Measurements from ENCODE around the gene SNW1. TPM values are rescaled to one million over a fixed set of nuclear protein-coding genes. Genes with fewer than 3 reads are reported as not detected.
A peak's percentile ranks its signal among the peaks of the same experiment; 100 is the strongest.
"Not testable (repeated sequence)": the region's sequence is repeated elsewhere in the genome, so short reads cannot be mapped to it uniquely, and the experiment has no call there.

SNW1 gene
- 10 to 100 TPM; 52.5 to 58.1 TPM for total RNA-seq
- long read RNA-seq, donor 1, transcript SNW1-201 (14 exons, 2,163 nt) = major isoform, 8 of 13 reads
- long read RNA-seq, donor 1, partial matches to known transcripts = 2 of 13 reads
- long read RNA-seq, donor 1, other reads (novel, unspliced or antisense) = 3 of 13 reads
- long read RNA-seq, donor 2, transcript SNW1-201 (14 exons, 2,163 nt) = major isoform, 38 of 72 reads
- long read RNA-seq, donor 2, partial matches to known transcripts = 29 of 72 reads
- long read RNA-seq, donor 2, other reads (novel, unspliced or antisense) = 4 of 72 reads

DNA sequence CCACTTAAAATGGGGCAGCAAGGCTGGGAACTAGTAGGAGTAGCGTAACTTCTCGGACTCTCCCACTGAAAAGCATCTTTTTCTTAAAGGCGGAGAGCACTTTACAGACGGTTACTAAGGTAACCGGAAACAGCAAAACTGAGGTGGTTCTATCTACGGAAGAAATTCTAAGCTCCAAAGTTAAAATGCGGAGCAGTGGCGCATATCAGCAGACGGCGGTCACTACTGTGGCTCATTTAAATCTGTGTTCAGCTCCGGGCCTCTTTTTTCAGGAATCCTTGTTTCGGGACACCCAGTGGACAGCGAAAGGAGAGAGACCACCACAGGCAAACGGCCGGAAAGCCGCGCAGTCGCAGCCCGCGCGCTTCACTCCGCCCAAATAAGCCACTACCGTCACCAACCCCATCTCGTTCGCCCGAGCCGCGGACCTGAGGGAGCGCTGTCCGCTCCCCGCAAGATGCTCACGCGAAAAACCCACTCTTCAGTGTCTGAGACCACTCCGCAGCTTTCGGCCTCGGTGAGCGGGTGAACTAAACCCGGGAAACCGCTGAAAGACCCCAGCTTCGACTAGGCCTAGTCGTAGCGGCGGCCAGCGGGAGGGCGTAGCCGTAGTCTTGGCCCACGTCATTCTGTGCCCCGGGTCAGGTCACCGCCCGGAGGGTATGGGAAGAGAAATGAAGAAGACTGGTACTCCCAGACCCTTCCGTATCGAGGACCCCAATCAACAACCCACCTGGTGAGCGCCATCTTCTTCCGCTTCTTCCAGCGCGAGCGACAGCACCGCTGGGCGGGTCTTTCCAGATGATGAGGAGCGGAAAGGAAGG is at the start of gene SNW1:
SNW1 (minus strand) TSS at position 776 of the 824 bp plus-strand sequence; CDS start at position 747, 29 bp downstream.
- peak; percentile 98 for DNase-seq (ENCODE audit: low spot score)
- intact Hi-C loops (cut with DNase I) = no loop called here

DNA sequence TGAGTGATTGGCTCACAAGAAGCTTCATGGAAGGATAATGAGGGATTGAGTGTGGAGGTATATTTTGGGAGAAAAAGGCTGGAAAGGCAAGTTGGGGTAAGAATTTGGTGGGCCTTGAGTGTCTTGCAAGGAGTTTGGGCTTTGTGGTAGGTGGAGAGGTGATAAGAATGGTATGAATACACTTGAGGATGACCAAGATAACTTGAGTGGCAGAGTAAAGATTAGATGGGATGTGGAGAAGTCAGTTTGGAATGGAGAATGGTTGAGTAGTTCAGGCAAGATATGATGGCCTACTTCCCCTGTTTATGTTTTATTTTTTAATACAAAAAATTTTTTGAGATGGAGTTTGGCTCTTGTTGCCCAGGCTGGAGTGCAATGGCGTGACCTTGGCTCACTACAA is 48.1 kb upstream of the SNW1 start:
- intact Hi-C loops (cut with DNase I) = no loop called here
- DNase-seq (ENCODE audit: low spot score) = no peak

DNA sequence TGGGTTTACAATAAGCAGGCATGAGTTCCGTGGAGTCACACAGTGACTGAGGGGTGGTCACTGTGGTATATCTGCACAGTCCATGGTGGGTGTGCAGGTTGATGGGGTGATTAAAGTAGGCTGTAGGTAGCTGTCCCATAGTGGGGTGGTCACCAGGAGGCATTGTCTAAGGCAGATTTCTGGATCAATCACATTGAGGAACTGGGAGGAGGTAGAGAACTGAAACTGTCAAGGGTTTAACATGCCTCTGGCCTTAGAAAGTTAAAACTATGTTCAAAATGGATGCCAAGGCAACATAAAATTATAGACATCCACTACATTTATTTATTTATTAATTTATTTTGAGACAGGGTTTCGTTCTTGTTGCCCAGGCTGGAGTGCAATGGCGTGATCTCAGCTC is 47.3 kb upstream of the SNW1 start:
- DNase-seq (ENCODE audit: low spot score) = no peak
- intact Hi-C loops (cut with DNase I) = no loop called here

DNA sequence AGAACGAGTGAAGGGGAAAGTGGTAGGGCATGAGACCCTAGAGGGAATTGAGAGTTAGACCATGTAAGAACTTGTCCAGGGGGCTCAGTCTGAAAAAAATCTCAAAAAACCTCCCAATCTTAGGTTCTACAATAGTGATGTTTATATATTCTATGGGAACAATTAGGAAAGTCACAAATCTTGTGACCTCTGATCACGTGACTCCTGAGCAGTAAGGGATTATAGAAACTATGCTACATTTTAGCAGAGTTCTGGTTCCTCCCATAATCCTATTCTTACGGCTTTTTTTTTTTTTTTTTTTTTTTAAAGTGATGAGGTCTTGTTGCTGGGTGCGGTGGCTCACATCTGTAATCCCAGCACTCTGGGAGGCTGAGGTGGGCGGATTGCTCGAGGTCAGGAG is 44.8 kb upstream of the SNW1 start:
- intact Hi-C loops (cut with DNase I) = no loop called here
- DNase-seq (ENCODE audit: low spot score) = no peak

DNA sequence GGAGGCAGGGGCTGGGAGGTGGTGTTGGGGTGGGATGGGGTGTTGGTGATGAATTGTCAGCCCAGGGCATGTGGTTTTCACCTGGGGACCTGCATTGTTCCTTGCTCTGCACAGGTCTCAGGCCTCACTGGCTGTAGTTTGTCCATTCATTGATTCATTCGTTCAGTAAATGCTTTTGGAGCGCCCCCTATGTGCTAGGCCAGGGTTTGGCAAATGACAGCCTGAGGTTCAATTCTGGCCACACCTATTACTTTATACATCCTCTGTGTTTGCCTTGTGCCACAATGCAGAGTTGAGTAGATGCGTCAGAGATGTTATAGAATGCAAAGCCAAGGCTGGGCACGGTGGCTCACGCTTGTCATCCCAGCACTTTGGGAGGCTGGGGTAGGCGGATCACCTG is 43.6 kb upstream of the SNW1 start:
- DNase-seq (ENCODE audit: low spot score) = no peak
- intact Hi-C loops (cut with DNase I) = no loop called here

DNA sequence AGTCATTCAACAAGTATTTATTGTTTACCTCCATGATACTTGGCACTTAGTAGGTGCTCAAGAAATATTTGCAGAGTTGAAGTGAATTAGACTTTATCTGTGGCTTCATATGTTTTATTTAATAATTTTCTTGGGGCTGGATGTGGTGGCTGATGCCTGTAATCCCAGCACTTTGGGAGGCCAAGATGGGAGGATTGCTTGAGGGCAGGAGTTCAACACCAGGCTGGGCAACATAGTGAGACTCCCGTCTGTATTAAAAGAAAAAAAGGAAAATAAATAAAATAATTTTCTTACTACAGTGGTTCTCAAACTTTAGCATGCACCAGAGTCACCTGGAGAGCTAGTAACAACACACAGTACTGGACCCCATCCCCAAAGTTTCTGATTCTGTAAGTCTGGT is 39.9 kb upstream of the SNW1 start:
- intact Hi-C loops (cut with DNase I) = no loop called here
- no peak for DNase-seq (ENCODE audit: low spot score)

DNA sequence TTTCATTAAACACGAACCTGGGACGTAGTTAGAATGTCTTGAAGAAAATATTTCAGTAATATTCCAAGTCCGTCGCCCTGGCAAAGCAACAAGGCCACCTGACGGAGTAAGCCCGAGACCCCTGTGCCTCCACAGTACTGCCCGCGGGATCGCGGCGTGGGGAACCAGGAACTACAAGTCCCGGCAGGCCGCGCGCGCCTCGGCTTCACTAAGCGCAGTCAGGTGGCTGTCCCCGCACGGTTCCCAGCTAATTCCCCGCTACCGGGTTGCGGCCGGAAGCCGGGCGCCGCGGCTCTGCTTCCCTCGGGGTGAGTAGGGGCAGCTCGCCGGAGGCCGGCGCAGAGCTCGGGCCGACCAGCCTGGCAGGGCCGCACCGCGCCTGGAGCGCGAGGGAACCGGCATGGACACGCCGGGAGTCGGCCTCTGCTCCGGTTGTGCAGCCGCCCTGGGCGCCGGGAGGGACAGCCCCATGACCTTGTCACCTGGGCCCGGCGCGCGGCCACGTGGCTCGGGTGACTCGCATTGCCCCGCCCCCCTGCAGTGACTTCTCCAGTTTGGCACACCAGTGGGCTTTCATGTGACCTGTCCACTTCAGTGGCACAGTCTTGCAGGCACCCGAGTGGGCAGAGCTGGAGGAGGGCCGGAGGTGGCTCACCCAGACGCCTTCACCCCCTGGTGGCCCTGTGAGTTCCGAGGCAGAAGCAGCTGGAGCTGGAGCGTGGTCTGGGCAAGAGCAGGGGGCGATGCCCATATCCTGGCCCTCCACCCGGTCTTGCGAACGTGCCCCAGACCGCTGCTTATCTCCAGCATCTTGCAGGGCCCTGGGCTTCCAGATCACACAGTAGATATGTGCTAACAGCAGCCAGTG is 39.1 kb upstream of the SNW1 start, which contains the start of gene ADCK1:
ADCK1 (plus strand) TSS at position 247 of the 868 bp plus-strand sequence. CDS start 18,870 bp downstream, outside the sequence.
- intact Hi-C loops (cut with DNase I) = no loop called here
- DNase-seq (ENCODE audit: low spot score) = peak; percentile 96

DNA sequence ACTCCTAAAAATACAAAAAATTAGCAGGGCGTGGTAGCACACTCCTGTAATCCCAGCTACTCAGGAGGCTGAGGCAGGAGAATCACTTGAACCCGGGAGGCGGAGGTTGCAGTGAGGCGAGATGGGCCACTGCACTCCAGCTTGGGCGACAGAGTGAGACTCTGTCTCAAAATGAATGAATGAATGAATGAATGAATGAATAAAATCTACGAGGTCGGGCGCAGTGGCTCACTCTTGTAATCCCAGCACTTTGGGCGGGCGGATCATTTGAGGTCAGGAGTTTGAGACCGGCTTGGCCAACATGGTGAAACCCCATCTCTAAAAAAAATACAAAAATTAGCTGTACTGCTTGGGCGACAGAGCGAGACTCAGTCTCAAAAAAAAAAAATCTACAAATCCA is 38.5 kb upstream of the SNW1 start:
- intact Hi-C loops (cut with DNase I); DNase-seq (ENCODE audit: low spot score): not testable (repeated sequence)

DNA sequence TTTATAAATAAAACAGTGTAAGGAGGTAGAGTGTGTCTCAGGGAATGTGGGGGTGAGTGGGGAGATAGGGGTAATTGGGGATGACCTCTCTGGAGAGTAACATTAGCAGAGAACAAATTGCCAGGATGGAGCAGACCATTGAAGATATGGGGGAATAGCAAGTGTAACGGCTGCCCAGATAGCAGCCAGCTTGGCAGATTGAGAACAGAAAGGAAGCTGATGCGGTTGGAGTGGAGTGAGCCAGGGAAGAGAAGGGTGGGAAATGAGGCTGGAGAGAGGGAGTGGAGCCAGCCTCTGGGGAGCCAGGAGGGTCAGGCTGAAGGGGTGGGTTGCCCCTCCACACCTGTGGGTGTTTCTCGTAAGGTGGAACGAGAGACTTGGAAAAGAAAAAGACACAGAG is 33.4 kb upstream of the SNW1 start:
- DNase-seq (ENCODE audit: low spot score) = no peak
- intact Hi-C loops (cut with DNase I) = no loop called here

DNA sequence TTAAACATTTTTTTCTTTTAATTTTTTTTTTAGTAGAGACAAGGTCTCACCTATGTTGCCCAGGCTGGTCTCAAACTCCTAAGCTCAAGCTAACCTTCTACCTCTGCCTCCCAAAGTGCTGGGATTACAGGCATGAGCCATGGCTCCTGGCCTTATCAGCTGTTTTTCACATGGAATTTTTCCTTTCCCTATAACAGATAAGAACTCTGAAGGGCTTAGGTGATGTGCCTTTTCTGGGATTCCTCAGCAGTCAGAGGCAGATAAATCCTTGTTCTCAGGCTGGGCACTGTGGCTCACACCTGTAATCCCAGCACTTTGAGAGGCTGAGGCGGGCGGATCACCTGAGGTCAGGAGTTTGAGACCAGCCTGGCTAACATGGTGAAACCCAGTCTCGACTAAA is 32.3 kb upstream of the SNW1 start:
- peak; percentile 3 for DNase-seq (ENCODE audit: low spot score)
- intact Hi-C loops (cut with DNase I) = not testable (repeated sequence)

DNA sequence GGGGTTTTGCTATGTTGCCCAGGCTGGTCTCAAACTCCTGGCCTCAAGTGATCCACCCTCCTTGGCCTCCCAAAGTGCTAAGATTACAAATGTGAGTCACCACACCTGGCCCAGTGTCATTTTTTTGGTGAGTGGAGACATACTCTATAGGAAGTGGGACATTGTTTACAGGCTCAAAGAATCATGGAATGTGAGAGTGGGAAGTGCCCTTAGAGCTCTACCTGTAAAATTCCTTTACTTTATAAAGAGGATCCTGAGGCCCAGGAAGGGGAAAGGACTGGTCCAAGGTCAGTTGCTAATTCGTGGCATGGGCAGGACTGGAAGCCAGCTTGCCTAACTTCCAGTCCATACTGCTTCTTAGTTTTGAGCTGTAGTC is 30.3 kb upstream of the SNW1 start:
- no peak for DNase-seq (ENCODE audit: low spot score)
- intact Hi-C loops (cut with DNase I) = no loop called here

DNA sequence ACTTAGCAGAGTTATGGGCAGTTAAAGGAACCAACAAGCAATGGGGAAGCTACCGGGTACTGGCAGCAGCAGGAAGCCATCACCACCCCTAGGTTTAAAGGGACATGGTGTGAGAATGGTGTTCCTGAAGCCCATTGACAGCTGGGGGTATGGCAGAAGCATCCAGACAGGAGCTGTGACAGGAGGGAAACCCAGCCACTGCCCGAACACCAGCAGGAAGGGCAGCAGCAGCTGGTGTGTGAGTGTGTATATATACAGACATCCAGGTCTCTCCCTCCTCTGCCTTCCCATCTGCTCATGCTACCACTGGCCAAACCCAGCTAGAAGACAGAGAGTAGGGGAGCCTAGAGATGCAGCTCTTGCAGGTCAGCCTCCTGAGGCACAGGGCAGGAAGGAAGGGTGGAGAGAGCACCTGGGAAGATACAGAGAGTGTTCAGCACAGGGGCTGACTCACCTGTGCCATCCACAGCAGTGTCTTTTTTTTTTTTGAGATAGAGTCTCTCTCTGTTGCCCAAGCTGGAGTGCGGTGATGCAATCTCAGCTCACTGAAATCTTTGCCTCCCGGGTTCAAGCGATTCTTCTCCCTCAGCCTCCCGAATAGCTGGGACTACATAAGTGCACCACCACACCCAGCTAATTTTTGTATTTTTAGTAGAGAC is 29.7 kb upstream of the SNW1 start:
- no peak for DNase-seq (ENCODE audit: low spot score)
- intact Hi-C loops (cut with DNase I) = no loop called here

DNA sequence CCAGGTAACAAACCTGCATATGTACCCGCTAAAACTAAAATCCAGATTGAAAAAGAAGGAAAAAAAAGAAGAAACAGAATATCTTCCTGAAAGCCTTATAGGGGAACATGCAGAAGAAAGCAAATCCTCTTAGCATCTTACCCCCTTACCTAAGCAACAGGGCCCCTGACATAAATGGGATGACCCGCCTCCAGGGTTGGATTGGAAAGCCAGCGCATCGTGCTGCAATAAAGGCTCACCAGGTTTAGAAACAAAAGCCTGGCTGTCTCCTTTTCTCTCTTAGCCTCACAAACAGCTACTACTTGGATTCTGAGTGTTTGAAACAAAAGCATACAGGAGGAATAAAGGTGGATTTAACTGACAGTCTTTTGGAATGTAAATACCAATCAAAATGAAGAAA is 25.2 kb upstream of the SNW1 start:
- no peak for DNase-seq (ENCODE audit: low spot score)
- intact Hi-C loops (cut with DNase I) = no loop called here

DNA sequence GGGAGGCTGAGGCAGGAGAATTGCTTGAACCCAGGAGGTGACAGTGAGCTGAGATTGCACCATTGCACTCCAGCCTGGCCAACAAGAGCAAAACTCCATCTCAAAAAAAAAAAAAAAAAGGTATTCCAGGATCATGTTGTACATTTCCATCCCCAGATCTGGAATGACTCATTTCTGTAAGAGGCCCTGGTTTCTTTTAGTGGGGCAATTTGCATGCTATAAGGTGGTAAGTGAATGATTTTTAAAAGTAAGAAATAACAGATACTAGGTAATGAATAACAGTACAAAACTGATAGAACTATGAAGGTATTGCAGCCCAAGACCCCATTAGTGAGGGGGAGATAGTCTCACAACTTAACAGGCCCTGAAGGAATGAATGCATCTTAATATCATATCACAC is 21.2 kb upstream of the SNW1 start:
- intact Hi-C loops (cut with DNase I) = no loop called here
- DNase-seq (ENCODE audit: low spot score) = no peak

DNA sequence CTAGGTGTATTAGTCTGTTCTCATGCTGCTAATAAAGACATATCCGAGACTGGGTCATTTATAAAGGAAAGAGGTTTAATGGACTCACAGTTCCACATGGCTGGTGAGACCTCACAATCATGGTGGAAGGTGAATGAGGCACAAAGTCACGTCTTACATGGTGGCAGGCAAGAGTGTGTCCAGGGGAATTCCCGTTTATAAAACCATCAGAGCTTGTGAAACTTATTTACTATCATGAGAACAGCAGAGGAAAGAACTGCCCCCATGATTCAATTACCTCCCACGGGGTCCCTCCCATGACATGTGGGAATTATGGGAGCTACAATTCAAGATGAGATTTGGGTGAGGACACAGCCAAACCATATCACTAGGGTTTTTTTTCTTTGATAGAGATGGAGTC is 13.0 kb upstream of the SNW1 start:
- DNase-seq (ENCODE audit: low spot score); intact Hi-C loops (cut with DNase I): not testable (repeated sequence)

DNA sequence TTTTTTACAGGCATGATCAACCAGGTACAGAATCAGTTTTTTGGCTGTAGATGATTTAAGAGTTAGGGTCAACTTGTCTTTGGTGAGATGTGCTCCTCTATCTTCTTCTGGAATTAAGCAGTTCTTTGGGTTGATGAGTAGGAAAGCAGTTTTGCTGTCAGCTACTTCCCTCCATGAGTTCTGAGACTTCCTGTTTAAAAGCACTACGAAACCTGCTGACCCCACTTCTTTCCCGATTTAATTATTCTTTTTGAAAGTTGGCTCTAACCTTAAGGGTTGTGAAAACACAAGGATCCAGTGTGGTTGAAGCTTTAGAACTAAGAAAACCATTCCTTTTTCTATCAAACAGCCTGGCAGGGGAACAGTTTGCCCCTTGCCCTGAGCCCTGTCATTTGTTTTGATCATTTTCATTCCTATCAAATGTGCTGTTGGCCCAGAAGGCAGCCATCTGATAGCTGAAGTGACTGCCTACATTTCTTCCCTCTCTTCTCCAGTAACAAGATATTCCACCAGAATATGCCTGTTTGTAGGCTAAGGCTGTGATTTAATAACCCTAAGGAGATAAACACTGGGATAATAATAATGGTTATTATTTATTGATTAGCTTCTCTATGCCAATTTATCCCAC is 7.6 kb upstream of the SNW1 start:
- intact Hi-C loops (cut with DNase I); DNase-seq (ENCODE audit: low spot score): not testable (repeated sequence)

DNA sequence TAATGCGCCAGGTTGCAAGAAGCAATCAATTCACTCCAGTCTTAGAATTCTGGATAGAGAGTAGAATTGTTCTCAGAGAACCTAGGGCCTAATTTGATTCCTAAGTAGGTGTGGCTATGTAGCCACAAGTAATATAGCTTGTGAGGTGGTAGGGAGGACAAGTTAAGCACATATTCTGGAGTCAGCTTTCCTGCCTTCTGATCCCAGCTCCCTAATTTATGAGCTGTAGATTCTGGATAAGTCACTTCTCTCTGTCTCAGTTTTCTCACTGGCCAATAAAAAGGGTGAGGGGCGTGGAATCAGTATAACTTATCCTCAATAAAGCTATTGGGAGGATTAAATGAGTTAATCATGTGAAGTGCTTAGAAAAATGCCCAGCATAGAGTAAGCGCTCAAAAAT is 3.0 kb upstream of the SNW1 start:
- no peak for DNase-seq (ENCODE audit: low spot score)
- intact Hi-C loops (cut with DNase I) = no loop called here

DNA sequence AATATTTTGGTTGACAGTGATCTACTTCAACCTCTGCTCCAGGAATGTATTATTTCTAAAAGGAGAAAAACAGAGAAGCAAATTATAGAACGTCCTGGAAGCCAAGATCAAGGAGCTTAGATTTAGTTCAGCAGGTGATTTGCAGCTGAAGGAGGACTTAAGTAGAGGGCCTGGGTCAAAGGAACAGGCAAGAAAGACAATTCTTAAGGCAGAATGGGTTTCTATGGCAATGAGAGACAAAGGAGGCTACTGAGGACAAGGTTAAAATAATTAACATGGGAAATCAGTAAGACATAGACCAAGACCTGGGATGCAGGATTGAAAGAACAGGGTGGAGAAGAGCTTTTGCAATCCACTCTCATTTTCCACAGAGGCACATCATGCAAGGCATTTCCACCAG is 2.4 kb upstream of the SNW1 start:
- intact Hi-C loops (cut with DNase I) = no loop called here
- no peak for DNase-seq (ENCODE audit: low spot score)

Data from posterior vena cava (tissue), 2 donors.